Frontal cortex (tissue), 4 donors: ENCODE results near the gene PACSIN1. TPM values are rescaled to one million over a fixed set of nuclear protein-coding genes. Genes with fewer than 3 reads are reported as not detected.
A peak's percentile ranks its signal among the peaks of the same experiment; 100 is the strongest.

Experiments
- DNase-seq, 2 donors: peaks; one replicate each; pipeline ENCODE4 v3.0.0; 2012; ENCODE audit warnings: low spot score in 2 of 2
- FAIRE-seq: peaks from 2 replicates; lab custom pipeline; 2012; peaks lifted over from hg19 to GRCh38; lab: Jason Lieb, UNC
- total RNA-seq: library from RNA; depleted of rRNA; stranded (reverse); fragments of >200 nt; gene quantifications from one replicate; pipeline ENCODE4 v1.2.3, GENCODE V29; 2014
- donor health status: control.
- donor health status: control.
- donor health status: control.

PACSIN1 gene
- total RNA-seq, result 2.9 TPM

- peak; percentile 59 to 60 for DNase-seq
- no peak for FAIRE-seq
These were observed at the start of gene PACSIN1 for GRCh38 chr6:34465531-34466241. TSS of gene PACSIN1 (plus strand) at chr6:34466076. CDS start at chr6:34526306, 60,230 bp downstream.

- FAIRE-seq, result no peak
- DNase-seq, result no peak
These were observed 49.0 kb upstream of the PACSIN1 start for GRCh38 chr6:34416877-34417371.

GRCh38 chr6:34418367-34418766 is 47.5 kb upstream of the PACSIN1 start:
- FAIRE-seq (no peak), DNase-seq (no peak)

- no peak for DNase-seq
- no peak for FAIRE-seq
These were observed 42.6 kb upstream of the PACSIN1 start for GRCh38 chr6:34423254-34423653.

- FAIRE-seq, result no peak
- DNase-seq, result no peak
These were observed 41.4 kb upstream of the PACSIN1 start for GRCh38 chr6:34424200-34425131.

GRCh38 chr6:34425132-34425497 is 40.8 kb upstream of the PACSIN1 start:
- FAIRE-seq (no peak), DNase-seq (no peak)

GRCh38 chr6:34425498-34426410 is 40.1 kb upstream of the PACSIN1 start, which contains the start of gene RPS10:
TSS of gene RPS10 (minus strand) at chr6:34426069. CDS start at chr6:34425221, 848 bp downstream.
- no peak for FAIRE-seq
- DNase-seq, result peak; percentile 80 to 94

GRCh38 chr6:34435916-34436315 is 30.0 kb upstream of the PACSIN1 start:
- DNase-seq, result no peak
- no peak for FAIRE-seq

- FAIRE-seq, result no peak
These were observed 28.9 kb upstream of the PACSIN1 start for GRCh38 chr6:34436803-34437643.

GRCh38 chr6:34437644-34437970 is 28.3 kb upstream of the PACSIN1 start:
- FAIRE-seq, result no peak
- DNase-seq, result no peak

More at GRCh38 chr6:34436803-34437643, 28.9 kb upstream of the PACSIN1 start:
- no peak for DNase-seq

- FAIRE-seq, result no peak
- no peak for DNase-seq
These were observed 27.2 kb upstream of the PACSIN1 start for GRCh38 chr6:34438705-34439104.

- DNase-seq (no peak), FAIRE-seq (no peak)
These were observed 26.4 kb upstream of the PACSIN1 start for GRCh38 chr6:34439442-34439841.

- FAIRE-seq (no peak), DNase-seq (no peak)
These were observed 24.4 kb upstream of the PACSIN1 start for GRCh38 chr6:34441526-34441925.

- DNase-seq (no peak), FAIRE-seq (no peak)
These were observed 20.5 kb upstream of the PACSIN1 start for GRCh38 chr6:34445313-34445860.

- no peak for DNase-seq
These were observed 18.5 kb upstream of the PACSIN1 start for GRCh38 chr6:34447386-34447785.

GRCh38 chr6:34447910-34448309 is 18.0 kb upstream of the PACSIN1 start:
- FAIRE-seq (no peak), DNase-seq (no peak)

More at GRCh38 chr6:34447386-34447785, 18.5 kb upstream of the PACSIN1 start:
- FAIRE-seq, result no peak

GRCh38 chr6:34451192-34451591 is 14.7 kb upstream of the PACSIN1 start:
- DNase-seq (no peak), FAIRE-seq (no peak)

- FAIRE-seq (no peak), DNase-seq (no peak)
These were observed 10.0 kb upstream of the PACSIN1 start for GRCh38 chr6:34455831-34456230.

GRCh38 chr6:34457382-34457741 is 8.5 kb upstream of the PACSIN1 start:
- no peak for FAIRE-seq

More at GRCh38 chr6:34457382-34457741, 8.5 kb upstream of the PACSIN1 start:
- no peak for DNase-seq
